ENCODE results near the gene PASK. TPM values are rescaled to one million over a fixed set of nuclear protein-coding genes. Genes with fewer than 3 reads are reported as not detected.
A peak's percentile ranks its signal among the peaks of the same experiment; 100 is the strongest.

The PASK gene
- total and polyA plus RNA-seq, 4 experiments from 2014 or later = 38.2 to 309 (median 170) TPM

DNA sequence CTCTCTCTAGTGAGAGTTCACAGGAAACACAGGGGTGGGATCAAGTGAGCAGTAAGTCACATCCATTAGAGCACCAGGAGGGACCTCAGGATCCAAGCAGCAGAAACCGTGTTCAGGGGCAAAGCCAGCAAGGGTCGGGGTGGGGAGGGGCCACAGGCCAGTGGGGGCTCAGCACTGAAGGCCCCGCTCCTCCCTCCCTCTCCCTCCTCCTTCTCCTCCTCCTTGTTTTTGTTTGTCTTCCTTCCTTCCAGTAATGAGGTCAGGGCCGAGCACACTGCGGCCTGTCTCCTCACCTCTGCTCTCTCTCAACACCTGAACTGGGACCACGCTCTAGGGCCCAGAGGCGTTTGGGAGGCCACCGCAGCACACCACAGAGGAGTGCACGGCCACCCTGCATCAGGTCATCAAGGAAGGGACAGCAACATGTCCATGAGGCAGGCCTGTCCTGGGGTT, 68.1 kb downstream of the PASK start:
- Mint-ChIP-seq H3K27me3 (no peaks in the 10 kb centered on the region), H3K4me1 (peaks cover 21 to 33% (median 23%) of the 10 kb centered on the region in 4 donors), H3K27ac (peak overlapping the region in 6 of 7 donors; percentile 51 to 89 (median 82)), H3K4me3 (no peak overlapping the region), H3K9me3 (peaks cover 0 to 5% (median under 1%) of the 10 kb centered on the region in 8 donors), H3K36me3 (peaks cover 16 to 18% of the 10 kb centered on the region in 2 donors)
- ChIA-PET POLR2A (ENCODE audit: partially characterized antibody) (interaction anchor here (0.6 to 1.8 kb wide), 8 partner anchors 9 to 69 kb away, joined by 3 to 8 read pairs (median 4); partner anchors contain the start of genes MTERF4, PASK and PPP1R7), CTCF (ENCODE audit: partially characterized antibody) (interaction anchor here (2.5 to 4.5 kb wide), 2 partner anchors 69 to 70 kb away, joined by 9 to 76 read pairs; partner anchors contain the start of genes PASK and PPP1R7)
- Histone ChIP-seq H3K36me3 (ENCODE audit: insufficient read depth, low read length) (peaks cover under 1% of the 10 kb centered on the region), H3K4me3 (ENCODE audit: low read length in 2 of 2) (no peak overlapping the region), H3K27me3 (ENCODE audit: insufficient read depth, low read length) (no peaks in the 10 kb centered on the region), H3K4me1 (ENCODE audit: insufficient read depth, low read length) (no peaks in the 10 kb centered on the region), H3K9me3 (ENCODE audit: control insufficient read depth in 1 of 2, low read length in 2 of 2) (no peaks in the 10 kb centered on the region), H3K27ac (ENCODE audit: low read depth, low read length) (no peak overlapping the region)
- intact Hi-C loops (cut with micrococcal nuclease) = no loop called here
- DNase-seq = no peak

DNA sequence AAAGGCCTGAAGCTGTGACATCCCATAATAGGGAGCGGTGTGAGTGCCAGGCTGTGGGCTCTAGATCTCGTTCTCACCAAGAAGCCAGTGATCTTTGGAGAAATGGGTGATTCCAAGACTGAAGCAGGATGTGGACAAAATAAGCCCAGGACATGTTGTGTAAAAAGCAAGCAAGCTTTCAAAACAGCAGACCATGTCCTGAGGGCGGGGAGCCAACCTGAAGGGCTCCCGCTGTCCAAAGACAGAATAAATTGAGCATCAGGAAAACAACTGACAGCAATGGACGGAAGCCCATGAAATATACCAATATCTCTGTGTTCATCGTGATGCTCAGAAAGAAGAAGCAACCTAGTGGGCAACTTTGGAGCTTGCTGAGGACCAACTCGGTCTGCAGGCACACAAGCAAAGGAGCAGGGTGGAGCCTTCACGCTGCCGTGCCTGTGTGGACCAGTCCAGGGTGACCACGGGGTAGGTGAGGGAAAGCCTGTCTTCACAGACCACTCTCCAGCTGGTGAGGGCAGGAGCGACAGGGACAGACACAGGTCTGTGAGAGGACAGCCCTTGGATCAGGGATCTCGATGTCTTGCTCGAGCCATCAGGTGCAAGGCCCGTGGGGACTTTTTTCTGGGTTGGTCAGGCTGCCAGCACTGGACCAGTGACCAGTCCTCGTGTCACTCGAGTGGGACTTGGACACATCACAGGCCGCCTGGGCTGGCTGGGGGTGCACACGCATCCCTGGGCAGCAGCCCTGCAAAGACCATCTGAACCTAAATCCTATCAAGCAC, 68.7 kb downstream of the PASK start:
- Mint-ChIP-seq H3K27ac (peak overlapping the region in 6 of 7 donors; percentile 42 to 89 (median 73)), H3K4me1 (peaks cover 21 to 33% (median 23%) of the 10 kb centered on the region in 4 donors), H3K4me3 (no peak overlapping the region), H3K9me3 (peaks cover 0 to 4% (median 0%) of the 10 kb centered on the region in 8 donors), H3K36me3 (peaks cover 16 to 18% of the 10 kb centered on the region in 2 donors), H3K27me3 (no peaks in the 10 kb centered on the region)
- no peak overlapping the region for H3K27ac ChIP-seq (ENCODE audit: low read depth, low read length)
- H3K27me3 ChIP-seq (ENCODE audit: insufficient read depth, low read length) = no peaks in the 10 kb centered on the region
- ChIA-PET POLR2A (ENCODE audit: partially characterized antibody) (interaction anchor here (0.6 to 1.8 kb wide), 6 partner anchors 22 to 234 kb away, joined by 3 to 6 read pairs (median 3); partner anchors contain the start of genes MTERF4 and PASK), CTCF (ENCODE audit: partially characterized antibody) (interaction anchor here (1.7 to 4.5 kb wide), 2 partner anchors 67 to 70 kb away, joined by 3 to 76 read pairs; partner anchors contain the start of genes PASK and PPP1R7)
- H3K36me3 ChIP-seq (ENCODE audit: insufficient read depth, low read length) = no peaks in the 10 kb centered on the region
- H3K4me3 ChIP-seq (ENCODE audit: low read length in 2 of 2) = no peak overlapping the region
- no peaks in the 10 kb centered on the region for H3K4me1 ChIP-seq (ENCODE audit: insufficient read depth, low read length)
- no peak for DNase-seq
- no peaks in the 10 kb centered on the region for H3K9me3 ChIP-seq (ENCODE audit: control insufficient read depth in 1 of 2, low read length in 2 of 2)
- intact Hi-C loops (cut with micrococcal nuclease) = no loop called here

DNA sequence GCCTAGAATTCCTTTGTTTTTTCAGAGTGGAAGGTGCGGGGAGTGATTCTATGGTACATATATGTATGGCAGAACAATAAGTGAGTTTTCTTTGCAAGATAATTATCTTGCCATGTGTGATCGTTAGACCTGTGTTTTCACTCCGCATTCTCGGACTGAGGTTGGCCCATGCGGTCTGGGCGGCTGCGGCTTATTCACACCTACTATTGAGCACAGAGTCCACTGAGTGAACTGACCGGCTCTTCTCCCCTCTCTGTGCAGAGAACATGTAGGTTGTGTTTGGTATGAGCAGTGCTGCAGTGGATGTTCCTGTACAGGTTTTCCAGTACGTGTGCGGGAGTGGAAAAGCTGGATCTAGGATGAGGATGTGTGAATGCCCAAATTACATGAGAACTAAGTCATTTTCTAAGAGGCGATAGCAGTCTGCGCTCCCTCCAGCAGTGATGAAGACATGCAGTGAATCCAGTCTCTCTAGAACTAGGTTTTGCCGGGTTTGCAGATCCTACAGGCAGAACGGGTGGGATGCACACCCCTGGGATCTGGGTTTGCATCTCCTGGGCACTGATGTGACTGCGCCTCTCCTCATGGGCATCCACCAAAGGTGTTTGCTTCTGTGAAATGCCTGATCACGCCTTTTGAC, 74.3 kb downstream of the PASK start:
- H3K36me3 ChIP-seq (ENCODE audit: insufficient read depth, low read length) = peaks cover 16% of the 10 kb centered on the region
- DNase-seq = no peak
- intact Hi-C loops (cut with micrococcal nuclease) = no loop called here
- H3K4me1 ChIP-seq (ENCODE audit: insufficient read depth, low read length) = no peaks in the 10 kb centered on the region
- Mint-ChIP-seq H3K4me3 (no peak overlapping the region), H3K27me3 (no peaks in the 10 kb centered on the region), H3K9me3 (no peaks in the 10 kb centered on the region), H3K36me3 (peaks cover 9 to 25% of the 10 kb centered on the region in 2 donors), H3K4me1 (peaks cover 9 to 13% (median 12%) of the 10 kb centered on the region in 4 donors), H3K27ac (peak overlapping the region in 1 of 7 donors; percentile 53)
- H3K9me3 ChIP-seq (ENCODE audit: control insufficient read depth in 1 of 2, low read length in 2 of 2) = no peaks in the 10 kb centered on the region
- H3K4me3 ChIP-seq (ENCODE audit: low read length in 2 of 2) = no peak overlapping the region
- no peaks in the 10 kb centered on the region for H3K27me3 ChIP-seq (ENCODE audit: insufficient read depth, low read length)
- ChIA-PET POLR2A (ENCODE audit: partially characterized antibody) (no interaction called here), CTCF (ENCODE audit: partially characterized antibody) (no interaction called here)
- no peak overlapping the region for H3K27ac ChIP-seq (ENCODE audit: low read depth, low read length)

- Histone ChIP-seq H3K36me3 (ENCODE audit: insufficient read depth, low read length) (peaks cover 16% of the 10 kb centered on the region), H3K9me3 (ENCODE audit: control insufficient read depth in 1 of 2, low read length in 2 of 2) (no peaks in the 10 kb centered on the region), H3K27ac (ENCODE audit: low read depth, low read length) (no peak overlapping the region), H3K27me3 (ENCODE audit: insufficient read depth, low read length) (no peaks in the 10 kb centered on the region), H3K4me3 (ENCODE audit: low read length in 2 of 2) (no peak overlapping the region), H3K4me1 (ENCODE audit: insufficient read depth, low read length) (no peaks in the 10 kb centered on the region)
- intact Hi-C loops (cut with micrococcal nuclease) = no loop called here
- Mint-ChIP-seq H3K36me3 (peaks cover 9 to 25% of the 10 kb centered on the region in 2 donors), H3K27ac (peak overlapping the region in 1 of 7 donors; percentile 80), H3K4me3 (no peak overlapping the region), H3K27me3 (no peaks in the 10 kb centered on the region), H3K4me1 (peaks cover 9 to 13% (median 12%) of the 10 kb centered on the region in 4 donors), H3K9me3 (no peaks in the 10 kb centered on the region)
- CTCF ChIA-PET (ENCODE audit: partially characterized antibody) = no interaction called here
- DNase-seq = no peak
- POLR2A ChIA-PET (ENCODE audit: partially characterized antibody) = interaction anchor here (0.6 to 2.3 kb wide), 5 partner anchors 10 to 77 kb away, joined by 3 to 15 read pairs (median 4); partner anchors contain the start of genes MTERF4 and PPP1R7
Measured at GRCh38 chr2:241074065-241074818, 75.0 kb downstream of the PASK start.

- H3K4me3 Mint-ChIP-seq = no peak overlapping the region
- Histone ChIP-seq H3K9me3 (ENCODE audit: control insufficient read depth in 1 of 2, low read length in 2 of 2) (no peaks in the 10 kb centered on the region), H3K27me3 (ENCODE audit: insufficient read depth, low read length) (no peaks in the 10 kb centered on the region), H3K36me3 (ENCODE audit: insufficient read depth, low read length) (peaks cover 16% of the 10 kb centered on the region), H3K27ac (ENCODE audit: low read depth, low read length) (no peak overlapping the region), H3K4me3 (ENCODE audit: low read length in 2 of 2) (no peak overlapping the region), H3K4me1 (ENCODE audit: insufficient read depth, low read length) (no peaks in the 10 kb centered on the region)
- H3K9me3 Mint-ChIP-seq = peaks cover 0 to 2% (median 0%) of the 10 kb centered on the region in 8 donors
- CTCF ChIA-PET (ENCODE audit: partially characterized antibody) = interaction anchor here (1.9 kb wide), 1 partner anchor 78 kb away, joined by 6 read pairs; the partner anchor contains the start of gene PPP1R7
- peaks cover 9 to 25% of the 10 kb centered on the region in 2 donors for H3K36me3 Mint-ChIP-seq
- intact Hi-C loops (cut with micrococcal nuclease) = no loop called here
- peak overlapping the region in 1 of 7 donors; percentile 80 for H3K27ac Mint-ChIP-seq
- POLR2A ChIA-PET (ENCODE audit: partially characterized antibody) = interaction anchor here (0.6 to 2.3 kb wide), 7 partner anchors 10 to 78 kb away, joined by 3 to 15 read pairs (median 4); partner anchors contain the start of genes MTERF4 and PPP1R7
- H3K27me3 Mint-ChIP-seq = no peaks in the 10 kb centered on the region
- no peak for DNase-seq
- H3K4me1 Mint-ChIP-seq = peaks cover 7 to 11% (median 10%) of the 10 kb centered on the region in 4 donors
Measured at GRCh38 chr2:241073166-241074064, 75.9 kb downstream of the PASK start.

DNA sequence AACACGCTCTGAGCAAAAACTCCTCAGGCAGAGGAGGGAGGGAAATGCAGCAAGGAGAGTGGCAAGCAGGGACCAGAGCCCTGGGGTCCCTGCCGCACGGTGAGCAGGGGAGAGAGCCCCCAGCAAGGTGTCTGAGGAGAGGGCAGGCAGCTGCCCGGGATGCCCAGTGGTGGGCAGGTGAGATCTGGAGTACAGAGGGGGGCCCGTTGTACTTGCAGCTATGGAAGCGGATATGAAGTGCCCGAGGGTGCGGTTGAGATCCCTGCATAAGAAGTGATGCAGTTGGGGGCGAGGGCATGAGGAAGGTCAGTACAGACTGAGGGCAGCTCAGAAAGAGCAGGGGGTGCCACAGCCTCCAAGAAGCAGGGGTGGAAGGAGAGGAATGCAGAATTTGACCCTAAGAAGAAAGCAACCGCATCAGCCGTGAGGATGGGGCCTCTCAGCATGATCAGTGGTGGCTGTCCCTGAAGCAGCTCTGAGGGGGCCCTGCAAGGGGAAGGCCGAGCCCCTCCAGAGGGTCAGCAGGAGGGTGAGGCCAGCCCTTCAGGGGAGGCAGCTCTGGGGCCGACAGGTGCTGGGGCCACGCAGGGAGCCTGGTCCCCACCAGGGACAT, 76.6 kb downstream of the PASK start:
- H3K27ac Mint-ChIP-seq = peak overlapping the region in 3 of 7 donors; percentile 59 to 70 (median 66)

More for the DNA sequence above, 76.6 kb downstream of the PASK start:
- Histone ChIP-seq H3K9me3 (ENCODE audit: control insufficient read depth in 1 of 2, low read length in 2 of 2) (no peaks in the 10 kb centered on the region), H3K36me3 (ENCODE audit: insufficient read depth, low read length) (peaks cover 16% of the 10 kb centered on the region), H3K4me1 (ENCODE audit: insufficient read depth, low read length) (no peaks in the 10 kb centered on the region), H3K27ac (ENCODE audit: low read depth, low read length) (no peak overlapping the region), H3K27me3 (ENCODE audit: insufficient read depth, low read length) (no peaks in the 10 kb centered on the region), H3K4me3 (ENCODE audit: low read length in 2 of 2) (no peak overlapping the region)
- ChIA-PET CTCF (ENCODE audit: partially characterized antibody) (interaction anchor here (1.9 kb wide), 1 partner anchor 78 kb away, joined by 6 read pairs; the partner anchor contains the start of gene PPP1R7), POLR2A (ENCODE audit: partially characterized antibody) (interaction anchor here (0.6 to 2.3 kb wide), 6 partner anchors 9 to 78 kb away, joined by 3 to 15 read pairs (median 4); partner anchors contain the start of genes MTERF4 and PPP1R7)
- peaks cover 9 to 23% of the 10 kb centered on the region in 2 donors for H3K36me3 Mint-ChIP-seq
- no peaks in the 10 kb centered on the region for H3K27me3 Mint-ChIP-seq
- H3K9me3 Mint-ChIP-seq = peaks cover 0 to 2% (median 0%) of the 10 kb centered on the region in 8 donors
- peaks cover 4 to 6% (median 4%) of the 10 kb centered on the region in 4 donors for H3K4me1 Mint-ChIP-seq
- intact Hi-C loops (cut with micrococcal nuclease) = no loop called here
- H3K4me3 Mint-ChIP-seq = no peak overlapping the region
- DNase-seq = no peak

Data from CD4-positive, alpha-beta memory T cell (primary cell).